ENCODE results near the gene GNB1. TPM values are rescaled to one million over a fixed set of nuclear protein-coding genes. Genes with fewer than 3 reads are reported as not detected.

Gene GNB1
- total and polyA plus RNA-seq, 9 of the 15 experiments (the other 6 are each of a cell fraction or from before 2014, with no cell fraction given): 34.3 to 388 (median 114) TPM

DNA sequence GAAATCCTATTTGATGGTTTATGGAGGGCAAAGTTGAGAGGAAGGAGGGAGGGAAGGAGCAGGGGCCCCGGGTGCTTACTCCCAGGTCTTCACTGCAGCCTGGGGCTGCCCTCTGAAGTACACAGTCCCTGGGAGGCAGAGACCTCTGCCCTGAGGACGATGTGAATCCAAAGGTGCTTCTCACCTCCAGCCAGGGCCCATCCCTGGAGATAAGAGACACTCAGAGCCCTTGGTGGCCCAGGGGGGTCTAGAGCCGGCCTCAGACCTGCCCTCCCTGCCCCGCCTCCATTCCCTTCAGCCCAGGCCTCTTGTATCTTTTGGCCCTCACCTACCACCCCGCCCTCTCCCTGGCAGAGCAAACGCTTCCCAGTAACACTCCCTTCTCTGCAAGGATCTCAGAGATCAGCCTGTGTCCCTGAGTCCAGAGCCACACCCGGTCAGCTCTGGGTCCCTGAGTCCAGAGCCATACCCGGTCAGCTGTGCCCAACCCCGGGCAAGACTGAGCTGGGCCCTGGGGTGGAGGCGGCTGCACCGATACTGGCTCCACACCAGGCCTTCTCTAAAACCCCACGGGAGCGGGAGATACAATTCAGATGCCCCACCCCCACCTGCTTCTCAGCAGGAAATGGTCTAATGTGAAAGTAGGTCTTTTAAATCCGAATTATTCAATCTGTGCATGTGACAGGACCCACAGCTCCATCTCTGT lies 3.6 kb upstream of the GNB1 start (continued):
- no peak for TF ChIP-seq ZNF699 (CRISPR knock-in tag; IDR thresholded peaks at IDR 0.05; ENCODE audit: insufficient replicate concordance)
- TF ChIP-seq NR2C1 (IDR thresholded peaks at IDR 0.05): no peak
- TF ChIP-seq NR2C1 (tag; IDR thresholded peaks at IDR 0.05): no peak
- TF ChIP-seq ZSCAN29 (IDR thresholded peaks at IDR 0.05): peak; percentile 43; the same call in 1 of the 2 replicates

DNA sequence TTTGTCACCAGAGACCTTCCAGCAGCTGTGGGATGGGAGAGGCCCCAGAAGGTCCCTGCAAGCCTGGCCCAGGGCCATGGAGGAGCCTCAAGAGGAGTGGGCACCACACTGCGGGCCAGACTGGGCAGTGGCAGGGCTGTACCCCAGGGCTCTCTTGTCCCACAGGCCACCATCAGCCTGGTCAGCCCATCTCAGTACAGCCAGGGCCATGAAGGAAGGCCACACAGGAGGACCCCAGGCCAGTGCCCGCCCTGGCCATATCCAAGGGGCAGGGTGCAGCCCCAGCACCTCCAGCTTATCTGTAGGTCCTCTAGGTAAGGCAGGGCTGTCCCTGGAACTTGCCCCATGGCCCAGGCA lies 3.1 kb upstream of the GNB1 start:
- no peak for ATAC-seq
- H4K20me1 ChIP-seq (replicated peaks; ENCODE audit: control insufficient read depth, insufficient read depth, low read length): peaks cover 3% of the 10 kb centered on the region
- peak overlapping the region in 1 of 2 experiments; percentile 59; a peak in 2 of 4 replicates for H3K9ac ChIP-seq (ENCODE audit: insufficient read depth in 1 of 2, low read depth in 2 of 2, low read length in 2 of 2)
- no peak for DNase-seq (ENCODE audit: extremely low read depth in 1 of 4, low spot score in 3 of 4)
- intact Hi-C loops (cut with micrococcal nuclease): no loop called here
- peaks cover 22 to 60% of the 10 kb centered on the region in 2 experiments for H3K4me1 ChIP-seq (replicated peaks in 1 of 2; ENCODE audit: control insufficient read depth in 2 of 2, insufficient read depth in 2 of 2, low read length in 2 of 2)
- peaks cover 2% of the 10 kb centered on the region; the same call in 1 of the 2 replicates for H3K9me3 ChIP-seq (replicated peaks; ENCODE audit: control insufficient read depth, insufficient read depth, low read depth, low read length)
- peaks cover 0 to 14% of the 10 kb centered on the region in 2 experiments; a peak in 3 of 5 replicates for H3K27me3 ChIP-seq (ENCODE audit: control insufficient read depth in 2 of 2, insufficient read depth in 2 of 2, low read length in 2 of 2)
- peaks cover 6% of the 10 kb centered on the region; the same call in 2 of the 3 replicates for H3K36me3 ChIP-seq (ENCODE audit: control insufficient read depth, insufficient read depth, low read length)
- 86% methylated on average over 2 of the region's 2 CpGs for WGBS (ENCODE audit: insufficient coverage, low coverage, missing lambda C conversion rate)
- peaks cover 27% of the 10 kb centered on the region for H3K79me2 ChIP-seq (ENCODE audit: control insufficient read depth, insufficient read depth, low read length)
- peak; percentile 36 for TF ChIP-seq KDM5B (IDR thresholded peaks at IDR 0.05; ENCODE audit: insufficient replicate concordance, low read depth, low read length)
- TF ChIP-seq, protein P1, sequence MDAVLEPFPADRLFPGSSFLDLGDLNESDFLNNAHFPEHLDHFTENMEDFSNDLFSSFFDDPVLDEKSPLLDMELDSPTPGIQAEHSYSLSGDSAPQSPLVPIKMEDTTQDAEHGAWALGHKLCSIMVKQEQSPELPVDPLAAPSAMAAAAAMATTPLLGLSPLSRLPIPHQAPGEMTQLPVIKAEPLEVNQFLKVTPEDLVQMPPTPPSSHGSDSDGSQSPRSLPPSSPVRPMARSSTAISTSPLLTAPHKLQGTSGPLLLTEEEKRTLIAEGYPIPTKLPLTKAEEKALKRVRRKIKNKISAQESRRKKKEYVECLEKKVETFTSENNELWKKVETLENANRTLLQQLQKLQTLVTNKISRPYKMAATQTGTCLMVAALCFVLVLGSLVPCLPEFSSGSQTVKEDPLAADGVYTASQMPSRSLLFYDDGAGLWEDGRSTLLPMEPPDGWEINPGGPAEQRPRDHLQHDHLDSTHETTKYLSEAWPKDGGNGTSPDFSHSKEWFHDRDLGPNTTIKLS (IDR thresholded peaks at IDR 0.05; ENCODE audit: borderline replicate concordance, low read depth): no peak
- no peak for TF ChIP-seq ARID1B (IDR thresholded peaks at IDR 0.05)
- no peak for TF ChIP-seq ZEB2 (IDR thresholded peaks at IDR 0.05)
- no peak overlapping the region for H3K4me3 ChIP-seq
- in situ Hi-C loops (cut with MboI): no loop called here
- no peak overlapping the region for H3K27ac ChIP-seq (ENCODE audit: extremely low read depth, low read depth, low read length)
- ChIA-PET POLR2A (interaction anchor here (1.0 kb wide), 1 partner anchor 14 kb away, joined by 3 read pairs; no protein-coding TSS in a partner anchor), CTCF (ENCODE audit: low intra/inter-chr PET ratio) (no interaction called here)
- FAIRE-seq: no peak
- H3K4me2 ChIP-seq (ENCODE audit: insufficient read depth, low read length): no peak overlapping the region
- peaks cover 3% of the 10 kb centered on the region for H3K9me1 ChIP-seq (ENCODE audit: control insufficient read depth, insufficient read depth, low read length)
- BruUV-seq (replicated peaks): no TSS peak
- H2AFZ ChIP-seq (ENCODE audit: low read depth, low read length): no peak overlapping the region
